OCI-M2 (cell line): ENCODE measurements around the gene DNAJC18.
"Not testable (repeated sequence)": the region's sequence is repeated elsewhere in the genome, so short reads cannot be mapped to it uniquely, and the experiment has no call there.

Experiments used
- DNase-seq: peaks from one replicate; lab custom pipeline; 2025; ENCODE audit not compliant: unreplicated experiment; lab: John Stamatoyannopoulos, UW

Gene DNAJC18

GRCh38 chr5:139389701-139390638 lies 49.4 kb downstream of the DNAJC18 start, which contains the start of gene MZB1:
TSS of gene MZB1 (minus strand) at chr5:139389913. CDS start at chr5:139389856, 57 bp downstream.
- DNase-seq: no peak

DNA sequence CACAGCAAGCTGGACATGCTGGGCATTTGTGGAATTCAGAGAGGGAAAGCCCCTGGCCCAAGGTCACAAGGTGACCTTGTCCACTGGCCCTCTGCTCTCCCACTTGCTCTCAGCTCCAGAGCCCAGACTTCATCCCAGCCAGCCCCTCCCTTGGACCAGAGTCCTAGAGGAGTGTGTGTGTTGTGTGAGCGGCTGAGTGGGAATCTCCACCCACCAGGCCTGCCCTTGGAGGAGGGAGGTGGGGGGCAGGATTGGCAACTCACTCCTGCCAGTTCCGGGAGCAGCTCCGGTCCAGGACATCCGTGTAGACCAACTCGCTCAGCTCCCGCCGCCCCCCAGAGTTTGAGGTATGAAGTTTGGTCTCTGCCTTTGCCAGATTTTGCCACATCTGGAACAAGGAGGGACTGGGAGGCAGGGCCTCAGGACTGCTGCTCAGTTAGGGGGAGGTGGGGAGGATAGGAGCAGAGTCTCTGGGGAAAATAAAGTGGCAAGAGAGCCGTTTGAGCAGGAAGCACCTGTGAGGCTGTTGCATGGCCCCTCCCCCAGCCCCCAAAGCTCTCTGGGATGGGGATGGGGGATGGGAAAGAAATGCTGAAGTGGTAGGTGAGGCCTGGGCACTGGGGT lies 51.0 kb downstream of the DNAJC18 start:
- no peak for DNase-seq

DNA sequence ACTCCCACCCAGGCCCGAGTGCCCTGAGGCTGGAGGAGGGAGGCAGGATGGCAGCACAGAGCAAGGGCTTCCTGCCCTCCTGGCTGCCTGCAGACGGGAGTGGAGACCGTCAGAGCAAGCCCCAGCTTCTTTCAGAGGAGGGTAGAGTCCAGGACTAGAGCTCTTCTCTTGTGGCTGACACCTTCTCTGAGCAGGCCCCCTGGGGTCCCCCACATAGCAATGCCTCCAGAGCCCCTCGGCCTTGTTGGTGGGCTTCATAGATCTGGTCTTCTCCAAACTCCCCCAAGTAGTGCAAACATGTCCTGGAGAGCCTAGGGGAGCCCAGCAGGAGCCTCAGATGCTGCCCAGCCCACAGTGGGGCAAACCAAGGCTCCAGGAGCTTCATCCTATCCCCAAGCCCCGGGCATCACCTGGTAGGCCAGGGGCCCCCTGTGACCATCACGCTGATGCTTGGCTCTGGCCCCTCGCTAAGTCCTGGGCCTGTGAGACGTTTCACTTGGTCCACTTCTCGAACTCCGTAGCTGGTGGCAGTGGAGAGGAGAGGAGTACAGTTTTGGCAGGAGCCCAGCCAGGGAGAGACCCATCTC lies 51.6 kb downstream of the DNAJC18 start:
- DNase-seq: no peak

GRCh38 chr5:139386956-139387355 lies 52.4 kb downstream of the DNAJC18 start:
- DNase-seq: not testable (repeated sequence)

DNA sequence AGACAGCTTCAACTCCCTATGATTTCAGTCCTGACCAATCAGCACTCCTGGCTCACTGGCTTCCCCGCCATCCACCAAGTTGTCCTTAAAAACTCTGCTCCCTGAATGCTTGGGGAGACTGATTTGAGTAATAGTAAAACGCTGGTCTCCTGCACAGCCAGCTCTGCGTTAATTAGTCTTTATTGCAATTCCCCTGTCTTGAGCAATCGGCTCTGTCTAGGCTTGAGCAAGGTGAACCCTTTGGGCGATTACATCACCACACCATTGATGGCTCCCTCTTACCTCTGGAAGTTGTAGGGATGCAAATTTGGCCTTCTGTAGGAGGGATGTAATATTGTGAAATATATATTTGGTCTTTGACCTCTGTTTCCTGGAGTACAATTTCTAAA lies 53.3 kb downstream of the DNAJC18 start:
- no peak for DNase-seq

- DNase-seq: no peak
These were observed 54.0 kb downstream of the DNAJC18 start for GRCh38 chr5:139385061-139386049.

DNA sequence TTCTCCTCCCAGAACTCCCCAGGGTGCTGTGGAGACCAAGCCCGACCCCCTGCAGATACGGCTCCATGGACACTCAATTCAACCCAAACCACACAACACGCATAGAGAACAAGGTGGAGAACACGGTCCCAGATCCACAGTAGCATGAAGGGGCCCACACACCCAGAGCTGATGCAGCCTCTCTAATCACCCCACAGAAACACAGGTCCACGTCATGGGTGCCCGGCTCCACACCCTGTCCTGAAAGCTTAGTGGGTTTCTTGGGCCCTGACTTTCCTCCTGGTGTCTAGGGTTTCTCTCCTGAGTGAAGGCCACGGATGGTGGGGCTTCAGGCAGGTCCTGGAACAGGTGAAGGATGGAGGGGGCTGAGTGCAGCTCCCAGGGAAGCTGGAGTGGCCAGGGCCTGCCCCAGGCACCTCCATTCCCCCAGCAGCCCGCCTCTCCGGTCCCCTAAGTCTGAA lies 54.7 kb downstream of the DNAJC18 start:
- DNase-seq: no peak

DNA sequence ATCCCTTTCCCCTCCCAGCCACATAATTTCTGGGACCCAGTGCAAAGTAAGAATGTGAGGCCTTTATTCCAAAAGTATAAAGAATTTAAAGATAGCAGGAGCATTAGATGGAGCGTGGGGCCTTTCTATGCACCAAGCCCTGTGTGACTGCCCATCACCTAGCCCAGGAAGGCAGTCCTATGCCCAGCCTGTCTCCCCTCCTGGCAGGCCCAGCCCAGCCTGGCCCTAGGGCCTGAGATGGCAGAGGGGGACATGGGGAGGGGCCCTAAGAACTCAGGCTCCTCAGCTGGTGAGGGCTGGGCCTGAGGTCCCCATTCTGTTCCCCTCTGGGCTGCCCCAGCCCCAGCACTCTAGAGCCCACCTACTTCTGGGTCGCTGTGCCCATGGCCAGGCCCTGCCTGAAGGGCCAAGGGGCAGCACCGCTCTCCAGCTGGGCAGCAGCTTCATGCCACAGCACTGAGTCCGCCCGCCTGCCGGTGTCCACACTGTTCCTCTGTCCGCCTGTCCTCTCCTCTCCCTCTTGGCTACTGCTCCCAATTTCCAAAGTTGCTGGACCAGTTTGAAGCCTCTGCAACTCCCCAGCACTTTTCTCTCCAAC lies 55.2 kb downstream of the DNAJC18 start:
- no peak for DNase-seq

DNA sequence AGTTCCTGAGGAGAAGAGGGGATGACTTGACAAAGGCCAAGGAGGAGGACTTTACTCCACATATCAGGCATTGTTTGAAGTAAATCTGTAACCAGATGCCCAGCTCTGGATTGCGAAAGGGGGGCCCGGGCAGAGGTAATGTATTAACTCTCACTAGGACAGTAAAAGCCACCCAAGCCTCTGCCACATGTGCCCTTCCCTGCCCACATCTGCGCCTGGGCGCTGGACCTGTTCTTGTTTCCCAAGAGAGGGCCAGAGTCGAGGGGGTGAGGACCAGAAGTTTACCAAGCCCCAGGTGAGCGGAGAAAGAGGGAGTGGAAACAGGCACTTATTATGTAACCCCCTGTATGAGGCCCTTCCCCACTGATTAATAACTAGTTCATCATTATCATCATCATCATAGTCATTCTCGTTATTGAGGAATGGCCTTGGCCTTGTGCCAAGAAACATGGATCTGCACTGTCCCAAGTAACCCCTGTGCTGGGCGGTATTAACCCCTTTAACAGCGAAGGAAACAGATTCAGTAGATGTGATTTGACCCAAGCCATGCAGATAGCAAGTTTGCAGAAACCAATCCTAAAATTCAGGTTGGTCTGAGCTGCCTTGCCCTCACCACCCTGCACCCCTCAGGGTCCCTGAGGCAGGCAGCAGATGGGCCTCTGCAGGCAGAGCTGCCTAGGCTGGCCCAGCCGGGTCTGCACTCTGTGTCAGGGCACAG lies 55.9 kb downstream of the DNAJC18 start, which contains the start of gene SLC23A1:
Gene SLC23A1 (minus strand): TSS at position 23 of the 718 bp plus-strand sequence. CDS start 44 bp downstream, outside the sequence.
- DNase-seq: no peak

DNA sequence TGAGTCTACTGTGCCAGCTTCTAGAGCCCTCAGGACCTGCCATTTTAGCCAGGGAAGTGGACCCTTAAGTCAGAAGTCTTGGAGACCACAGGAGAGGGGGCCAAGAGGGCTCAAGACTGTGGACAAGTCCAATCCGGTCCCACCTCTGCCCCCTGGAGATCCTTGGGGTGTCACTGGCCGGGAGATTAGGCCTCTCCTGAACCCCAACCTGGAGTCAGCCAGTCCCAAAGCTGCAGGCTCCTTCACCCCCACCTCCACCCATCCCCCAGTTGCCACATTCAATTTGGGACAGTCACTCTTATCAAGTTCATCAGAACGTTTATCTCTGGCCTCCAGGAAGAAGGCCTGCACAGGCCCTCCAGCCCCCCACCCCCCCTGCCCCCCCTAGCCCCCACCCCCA lies 56.5 kb downstream of the DNAJC18 start:
- DNase-seq: no peak

GRCh38 chr5:139381837-139382761 lies 57.2 kb downstream of the DNAJC18 start:
- no peak for DNase-seq

GRCh38 chr5:139379626-139380449 lies 59.5 kb downstream of the DNAJC18 start:
- no peak for DNase-seq

DNA sequence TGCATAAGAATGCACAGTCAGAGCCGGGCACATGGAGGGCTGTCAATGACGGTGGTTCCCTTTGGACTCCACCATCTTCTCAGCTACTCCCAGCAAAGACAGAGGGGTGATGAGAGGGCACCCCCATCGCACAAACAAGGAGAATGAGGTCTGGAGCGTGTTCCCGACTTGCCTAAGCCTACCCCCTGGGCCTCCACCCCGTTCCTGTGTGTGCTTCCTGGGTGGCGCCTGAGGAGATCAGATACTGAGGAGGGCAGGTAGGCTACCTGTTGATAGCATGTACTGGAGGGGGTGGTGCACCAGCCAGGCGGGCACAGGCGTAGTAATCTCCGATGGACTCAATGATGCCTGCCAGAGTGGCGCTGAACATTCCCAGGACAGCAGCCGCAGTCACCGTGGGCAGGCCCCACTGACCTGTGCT lies 60.4 kb downstream of the DNAJC18 start:
- DNase-seq: no peak

GRCh38 chr5:139378101-139378825 lies 61.1 kb downstream of the DNAJC18 start:
- DNase-seq: no peak

DNA sequence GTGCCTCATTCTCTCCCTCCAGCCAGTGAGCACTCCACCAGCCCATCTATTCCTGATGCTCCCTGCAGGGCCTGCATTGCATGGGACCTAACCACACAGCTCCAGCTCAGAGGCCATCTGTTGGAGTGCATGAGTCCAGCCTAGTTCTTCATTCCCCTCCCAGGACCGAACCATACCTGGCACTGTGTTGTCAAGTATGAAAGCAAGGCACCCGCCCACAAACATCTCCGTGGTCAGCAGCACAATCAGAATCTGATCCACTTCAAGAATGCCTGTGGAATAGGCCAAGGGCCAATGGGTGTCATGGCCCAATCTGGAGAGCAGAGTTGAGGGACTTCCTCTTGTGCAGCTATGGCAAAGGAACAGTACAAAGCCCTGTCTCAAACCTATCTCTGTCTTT lies 62.1 kb downstream of the DNAJC18 start:
- DNase-seq: no peak

DNA sequence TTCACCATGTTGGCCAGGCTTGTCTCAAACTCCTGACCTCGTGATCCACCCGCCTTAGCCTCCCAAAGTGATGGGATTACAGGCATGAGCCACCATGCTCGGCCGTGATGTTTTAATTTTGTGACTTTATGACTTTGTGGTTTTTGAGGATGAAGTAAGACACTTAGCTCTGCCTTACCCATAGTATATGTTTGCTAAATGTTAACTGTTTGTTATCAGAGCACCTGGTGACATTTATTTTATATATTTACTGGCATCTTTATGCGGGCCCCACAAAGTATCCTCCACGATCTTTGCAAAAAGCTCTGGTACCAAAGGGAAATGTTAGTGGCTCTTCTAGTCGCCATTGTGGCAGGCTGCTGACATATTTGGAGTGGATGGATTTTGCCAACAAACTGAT lies 63.0 kb downstream of the DNAJC18 start:
- no peak for DNase-seq

GRCh38 chr5:139374909-139375308 lies 64.4 kb downstream of the DNAJC18 start:
- DNase-seq: no peak
